ENCODE results near the gene FAM204A. TPM values are rescaled to one million over a fixed set of nuclear protein-coding genes. Genes with fewer than 3 reads are reported as not detected.

FAM204A gene
- total and polyA plus RNA-seq, 2 of the 13 experiments (the other 11 are each of a cell fraction or from before 2014, with no cell fraction given), result 9.2 to 61.0 TPM

DNA sequence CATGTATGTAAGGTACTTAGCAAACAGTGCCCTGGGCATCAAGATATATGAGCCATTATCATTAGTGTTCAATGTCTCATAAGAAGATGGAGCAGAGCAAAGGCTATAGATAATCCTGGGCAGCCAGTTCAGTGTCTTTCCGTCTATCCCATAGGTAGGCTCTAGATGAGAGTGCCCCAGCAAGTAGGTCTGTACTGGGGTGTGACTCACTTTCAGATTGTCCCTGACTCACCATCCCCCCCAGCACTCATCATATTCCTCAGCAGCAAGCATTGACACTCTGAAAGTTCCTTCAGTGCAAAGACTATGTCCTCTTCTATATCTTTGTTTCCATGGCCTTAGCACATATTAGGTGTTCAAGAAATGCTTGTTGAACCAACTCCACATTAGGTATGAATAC is 20.0 kb upstream of the FAM204A start:
- Histone ChIP-seq H4K20me1 (ENCODE audit: insufficient read depth, low read length) (no peaks in the 10 kb centered on the region), H3K36me3 (replicated peaks in 1 of 2; ENCODE audit: control insufficient read depth in 1 of 2, insufficient read depth in 2 of 2, low read length in 2 of 2) (no peaks in the 10 kb centered on the region), H3K4me2 (ENCODE audit: low read depth, low read length) (no peak overlapping the region), H3K9ac (ENCODE audit: insufficient read depth, low read depth, low read length) (no peak overlapping the region), H2AFZ (ENCODE audit: low read length) (no peak overlapping the region), H3K27me3 (ENCODE audit: control insufficient read depth in 1 of 2, insufficient read depth in 2 of 2, low read length in 2 of 2) (no peaks in the 10 kb centered on the region), H3K27ac (ENCODE audit: extremely low read length, insufficient read depth, low read length) (no peak overlapping the region), H3K9me3 (ENCODE audit: low read length) (no peaks in the 10 kb centered on the region), H3K4me3 (replicated peaks in 1 of 3; ENCODE audit: insufficient read depth in 1 of 3, low read depth in 2 of 3, low read length in 3 of 3) (no peak overlapping the region), H3K4me1 (ENCODE audit: insufficient read depth, low read length) (no peaks in the 10 kb centered on the region), H3K79me2 (ENCODE audit: insufficient read depth, low read length) (no peaks in the 10 kb centered on the region)
- ATAC-seq (no peak), FAIRE-seq (no peak), DNase-seq (ENCODE audit: low spot score) (no peak)
- in situ Hi-C loops (cut with HindIII; ENCODE audit: extremely low pct_ligation_motif_present, low pct_unique_long_range_greater_than_20kb) (no loop called here), intact Hi-C loops (cut with micrococcal nuclease; ENCODE audit: unreplicated experiment) (no loop called here)
- POLR2A ChIA-PET, result no interaction called here
- CTCF ChIA-PET (ENCODE audit: low intra/inter-chr PET ratio, low total read pairs), result no interaction called here
- TF ChIP-seq, protein P1, sequence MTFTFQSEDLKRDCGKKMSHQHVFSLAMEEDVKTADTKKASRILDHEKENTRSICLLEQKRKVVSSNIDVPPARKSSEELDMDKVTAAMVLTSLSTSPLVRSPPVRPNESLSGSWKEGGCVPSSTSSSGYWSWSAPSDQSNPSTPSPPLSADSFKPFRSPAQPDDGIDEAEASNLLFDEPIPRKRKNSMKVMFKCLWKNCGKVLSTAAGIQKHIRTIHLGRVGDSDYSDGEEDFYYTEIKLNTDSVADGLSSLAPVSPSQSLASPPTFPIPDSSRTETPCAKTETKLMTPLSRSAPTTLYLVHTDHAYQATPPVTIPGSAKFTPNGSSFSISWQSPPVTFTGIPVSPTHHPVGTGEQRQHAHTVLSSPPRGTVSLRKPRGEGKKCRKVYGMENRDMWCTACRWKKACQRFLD (CRISPR knock-in tag; IDR thresholded peaks at IDR 0.05; ENCODE audit: borderline replicate concordance), result no peak
- TF ChIP-seq CHD4 (IDR thresholded peaks at IDR 0.05; ENCODE audit: borderline replicate concordance, low read length), result no peak
- TF ChIP-seq BCL6 (CRISPR knock-in tag; IDR thresholded peaks at IDR 0.05), result no peak
- TF ChIP-seq ZSCAN22 (CRISPR knock-in tag; IDR thresholded peaks at IDR 0.05), result no peak
- no peak for TF ChIP-seq MYC (CRISPR knock-in tag; IDR thresholded peaks at IDR 0.05; ENCODE audit: borderline replicate concordance)
- no TSS peak for BruUV-seq (replicated peaks)
- WGBS (ENCODE audit: low lambda C conversion rate), result 0% methylated on average over 1 of the region's 1 CpG

DNA sequence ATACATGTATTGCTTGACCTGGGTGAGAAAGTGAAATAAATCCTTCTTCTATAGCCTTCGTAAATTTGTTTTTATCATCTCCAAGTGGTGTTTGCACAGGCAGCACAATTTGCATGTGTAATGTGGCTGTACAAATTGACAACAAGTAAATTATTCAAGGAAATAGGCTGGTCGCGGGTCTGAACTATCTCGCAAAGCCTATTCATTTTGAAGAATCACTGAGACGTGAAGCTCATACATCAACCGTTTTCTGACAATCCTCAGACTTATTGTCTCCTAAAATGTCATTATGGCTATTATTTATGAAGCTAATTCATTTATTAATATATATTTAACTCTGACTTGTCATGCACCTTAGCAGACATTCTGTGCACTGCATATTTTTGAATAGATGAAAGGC is 16.2 kb upstream of the FAM204A start:
- Histone ChIP-seq H4K20me1 (ENCODE audit: insufficient read depth, low read length) (no peaks in the 10 kb centered on the region), H3K9me3 (ENCODE audit: low read length) (no peaks in the 10 kb centered on the region), H3K4me3 (replicated peaks in 1 of 3; ENCODE audit: insufficient read depth in 1 of 3, low read depth in 2 of 3, low read length in 3 of 3) (no peak overlapping the region), H2AFZ (ENCODE audit: low read length) (no peak overlapping the region), H3K9ac (ENCODE audit: insufficient read depth, low read depth, low read length) (no peak overlapping the region), H3K4me2 (ENCODE audit: low read depth, low read length) (no peak overlapping the region), H3K27ac (ENCODE audit: extremely low read length, insufficient read depth, low read length) (no peak overlapping the region), H3K79me2 (ENCODE audit: insufficient read depth, low read length) (no peaks in the 10 kb centered on the region), H3K27me3 (ENCODE audit: control insufficient read depth in 1 of 2, insufficient read depth in 2 of 2, low read length in 2 of 2) (no peaks in the 10 kb centered on the region), H3K4me1 (ENCODE audit: insufficient read depth, low read length) (no peaks in the 10 kb centered on the region), H3K36me3 (replicated peaks in 1 of 2; ENCODE audit: control insufficient read depth in 1 of 2, insufficient read depth in 2 of 2, low read length in 2 of 2) (no peaks in the 10 kb centered on the region)
- FAIRE-seq (no peak), ATAC-seq (no peak), DNase-seq (ENCODE audit: low spot score) (no peak)
- WGBS (ENCODE audit: low lambda C conversion rate), result 50% methylated on average over 6 of the region's 6 CpGs
- intact Hi-C loops (cut with micrococcal nuclease; ENCODE audit: unreplicated experiment) (no loop called here), in situ Hi-C loops (cut with HindIII; ENCODE audit: extremely low pct_ligation_motif_present, low pct_unique_long_range_greater_than_20kb) (no loop called here)
- POLR2A ChIA-PET, result no interaction called here
- CTCF ChIA-PET (ENCODE audit: low intra/inter-chr PET ratio, low total read pairs), result no interaction called here
- no TSS peak for BruUV-seq (replicated peaks)
- TF ChIP-seq MAF1 (CRISPR knock-in tag; IDR thresholded peaks at IDR 0.05; ENCODE audit: borderline replicate concordance) (no peak), ZNF232 (CRISPR knock-in tag; IDR thresholded peaks at IDR 0.05; ENCODE audit: borderline replicate concordance) (no peak), SRSF4 (IDR thresholded peaks at IDR 0.05; ENCODE audit: low read depth, low read length, poor library complexity, severe bottlenecking) (no peak), ZFP36L1 (CRISPR knock-in tag; IDR thresholded peaks at IDR 0.05) (no peak), ZFY (CRISPR knock-in tag; IDR thresholded peaks at IDR 0.05) (no peak), ZNF577 (CRISPR knock-in tag; IDR thresholded peaks at IDR 0.05; ENCODE audit: borderline replicate concordance, low read depth) (no peak)
- TF ChIP-seq, protein P2, sequence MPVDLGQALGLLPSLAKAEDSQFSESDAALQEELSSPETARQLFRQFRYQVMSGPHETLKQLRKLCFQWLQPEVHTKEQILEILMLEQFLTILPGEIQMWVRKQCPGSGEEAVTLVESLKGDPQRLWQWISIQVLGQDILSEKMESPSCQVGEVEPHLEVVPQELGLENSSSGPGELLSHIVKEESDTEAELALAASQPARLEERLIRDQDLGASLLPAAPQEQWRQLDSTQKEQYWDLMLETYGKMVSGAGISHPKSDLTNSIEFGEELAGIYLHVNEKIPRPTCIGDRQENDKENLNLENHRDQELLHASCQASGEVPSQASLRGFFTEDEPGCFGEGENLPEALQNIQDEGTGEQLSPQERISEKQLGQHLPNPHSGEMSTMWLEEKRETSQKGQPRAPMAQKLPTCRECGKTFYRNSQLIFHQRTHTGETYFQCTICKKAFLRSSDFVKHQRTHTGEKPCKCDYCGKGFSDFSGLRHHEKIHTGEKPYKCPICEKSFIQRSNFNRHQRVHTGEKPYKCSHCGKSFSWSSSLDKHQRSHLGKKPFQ (CRISPR knock-in tag; IDR thresholded peaks at IDR 0.05; ENCODE audit: insufficient replicate concordance), result no peak
- TF ChIP-seq, protein P3, sequence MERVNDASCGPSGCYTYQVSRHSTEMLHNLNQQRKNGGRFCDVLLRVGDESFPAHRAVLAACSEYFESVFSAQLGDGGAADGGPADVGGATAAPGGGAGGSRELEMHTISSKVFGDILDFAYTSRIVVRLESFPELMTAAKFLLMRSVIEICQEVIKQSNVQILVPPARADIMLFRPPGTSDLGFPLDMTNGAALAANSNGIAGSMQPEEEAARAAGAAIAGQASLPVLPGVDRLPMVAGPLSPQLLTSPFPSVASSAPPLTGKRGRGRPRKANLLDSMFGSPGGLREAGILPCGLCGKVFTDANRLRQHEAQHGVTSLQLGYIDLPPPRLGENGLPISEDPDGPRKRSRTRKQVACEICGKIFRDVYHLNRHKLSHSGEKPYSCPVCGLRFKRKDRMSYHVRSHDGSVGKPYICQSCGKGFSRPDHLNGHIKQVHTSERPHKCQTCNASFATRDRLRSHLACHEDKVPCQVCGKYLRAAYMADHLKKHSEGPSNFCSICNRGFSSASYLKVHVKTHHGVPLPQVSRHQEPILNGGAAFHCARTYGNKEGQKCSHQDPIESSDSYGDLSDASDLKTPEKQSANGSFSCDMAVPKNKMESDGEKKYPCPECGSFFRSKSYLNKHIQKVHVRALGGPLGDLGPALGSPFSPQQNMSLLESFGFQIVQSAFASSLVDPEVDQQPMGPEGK (CRISPR knock-in tag; IDR thresholded peaks at IDR 0.05), result no peak
- TF ChIP-seq, protein P4, sequence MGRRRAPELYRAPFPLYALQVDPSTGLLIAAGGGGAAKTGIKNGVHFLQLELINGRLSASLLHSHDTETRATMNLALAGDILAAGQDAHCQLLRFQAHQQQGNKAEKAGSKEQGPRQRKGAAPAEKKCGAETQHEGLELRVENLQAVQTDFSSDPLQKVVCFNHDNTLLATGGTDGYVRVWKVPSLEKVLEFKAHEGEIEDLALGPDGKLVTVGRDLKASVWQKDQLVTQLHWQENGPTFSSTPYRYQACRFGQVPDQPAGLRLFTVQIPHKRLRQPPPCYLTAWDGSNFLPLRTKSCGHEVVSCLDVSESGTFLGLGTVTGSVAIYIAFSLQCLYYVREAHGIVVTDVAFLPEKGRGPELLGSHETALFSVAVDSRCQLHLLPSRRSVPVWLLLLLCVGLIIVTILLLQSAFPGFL (CRISPR knock-in tag; IDR thresholded peaks at IDR 0.05), result no peak
